D721Med (cell line): ENCODE measurements around the gene HPD.

Experiments
- DNase-seq: peaks from one replicate; pipeline ENCODE4 v3.0.0; 2011; ENCODE audit warnings: low spot score; ENCODE audit not compliant: insufficient read length
- FAIRE-seq: peaks from 2 replicates; lab custom pipeline; 2011; peaks lifted over from hg19 to GRCh38; lab: Jason Lieb, UNC
- CTCF ChIP-seq: IDR thresholded peaks from 2 replicates; pipeline ENCODE4 v1.5.1; 2012; ENCODE audit warnings: mild to moderate bottlenecking, control low read depth; ENCODE audit not compliant: insufficient read depth; ENCODE audit errors: missing control alignments

The HPD gene

DNA sequence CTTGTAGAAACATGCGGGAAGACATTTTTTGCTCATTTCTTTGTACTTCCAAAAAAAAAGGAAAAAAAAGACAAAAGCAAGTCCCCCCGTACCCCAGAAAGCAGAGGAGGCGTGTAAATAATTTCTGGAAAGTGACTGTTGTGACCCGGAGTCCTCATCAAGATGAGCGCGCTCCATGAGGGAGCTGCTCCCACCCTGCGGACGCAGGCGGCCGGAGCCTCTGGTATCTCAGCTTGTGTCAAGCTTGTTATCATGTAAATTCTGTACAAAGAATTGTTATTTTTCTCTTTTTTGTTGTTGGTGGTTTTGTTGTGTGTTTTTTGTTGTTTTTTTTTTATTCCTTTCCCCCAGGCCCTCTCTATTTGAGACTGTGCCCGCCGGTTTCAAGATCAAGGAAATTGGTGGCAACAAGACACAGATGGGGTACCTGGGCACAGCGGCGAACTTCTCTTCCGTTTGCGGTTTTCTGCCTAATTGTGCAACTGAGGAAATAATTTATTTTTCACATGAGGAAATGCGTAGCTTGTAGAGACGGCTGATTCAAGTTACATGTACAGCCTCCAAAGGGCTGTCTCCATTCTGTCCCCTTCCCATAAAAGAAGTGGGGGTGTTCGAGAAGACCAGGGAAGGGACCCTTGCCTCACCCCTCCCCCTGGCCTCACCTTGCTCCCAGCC is 27.0 kb downstream of the HPD start:
- no peak for TF ChIP-seq CTCF
- no peak for FAIRE-seq
- no peak for DNase-seq

- DNase-seq (no peak), FAIRE-seq (no peak)
- TF ChIP-seq CTCF, result no peak
Observed at GRCh38 chr12:121830588-121831265, 27.9 kb downstream of the HPD start.

- DNase-seq (no peak), FAIRE-seq (no peak)
- no peak for TF ChIP-seq CTCF
Observed at GRCh38 chr12:121830134-121830533, 28.5 kb downstream of the HPD start.

GRCh38 chr12:121829250-121829918 is 29.3 kb downstream of the HPD start:
- no peak for TF ChIP-seq CTCF
- DNase-seq (no peak), FAIRE-seq (no peak)

DNA sequence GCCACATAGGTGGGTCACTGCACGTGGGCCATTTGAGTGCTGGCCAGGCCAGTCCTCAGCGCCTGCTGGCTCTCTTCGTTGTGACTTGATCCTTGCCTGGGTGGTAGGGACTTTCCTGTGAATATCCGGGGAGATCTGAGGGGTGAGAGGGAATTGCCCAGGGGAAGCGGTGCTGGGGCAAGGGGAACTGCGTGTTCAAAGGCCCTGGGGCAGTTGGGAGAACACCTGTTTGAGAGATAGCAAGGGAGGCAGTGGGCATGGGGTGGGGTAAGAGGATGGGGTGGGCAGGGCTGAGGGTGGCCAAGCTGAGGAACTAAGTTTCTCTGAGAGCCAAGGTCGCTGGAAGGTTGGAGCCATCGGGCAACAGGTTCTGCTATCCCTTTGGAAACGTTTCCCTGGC is 29.8 kb downstream of the HPD start:
- FAIRE-seq (no peak), DNase-seq (no peak)
- no peak for TF ChIP-seq CTCF

DNA sequence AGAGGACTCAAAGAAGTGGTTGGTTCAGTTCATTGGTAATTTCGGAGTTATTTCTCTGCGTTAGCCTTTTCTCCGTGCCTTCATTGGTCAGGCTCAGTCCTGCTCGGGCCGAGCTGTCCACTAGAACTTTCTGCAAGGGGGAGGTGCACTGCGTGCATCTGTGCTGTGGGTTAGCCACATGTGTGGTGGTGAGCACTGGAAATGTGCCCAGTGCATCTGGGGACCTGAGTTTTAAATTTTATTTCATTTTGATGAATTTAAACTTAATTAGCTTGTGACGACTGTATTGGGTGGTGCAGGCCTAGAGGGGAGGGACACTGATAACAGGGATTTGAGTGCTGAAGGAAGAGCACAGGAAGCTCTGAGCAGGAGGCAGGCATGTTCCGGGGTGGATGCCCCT is 30.4 kb downstream of the HPD start:
- FAIRE-seq (no peak), DNase-seq (no peak)
- no peak for TF ChIP-seq CTCF
